GM12892 (cell line): ENCODE data around the gene SIK3.

Source experiments
- POLR2A ChIP-seq: IDR thresholded peaks from 2 replicates; pipeline ENCODE4 v1.6.1; 2011; ENCODE audit warnings: low read depth, low read length, control low read depth
- POLR2AphosphoS5 ChIP-seq: IDR thresholded peaks from 2 replicates; pipeline ENCODE4 v1.6.1; 2011; ENCODE audit warnings: low read depth, low read length, control low read depth

GRCh38 chr11:117090111-117090706 is 8.0 kb downstream of the SIK3 start:
- TF ChIP-seq POLR2AphosphoS5, result no peak
- TF ChIP-seq POLR2A, result no peak
